Activated CD4-positive, alpha-beta memory T cell treated with anti-CD3 and anti-CD28 coated beads for 36 hours (primary cell): Measurements from ENCODE around the gene PDE6A. TPM values are rescaled to one million over a fixed set of nuclear protein-coding genes. Genes with fewer than 3 reads are reported as not detected.

Source experiments
- CTCF ChIA-PET: fragments of 350-600 bp; sonication (Branson Sonifier 250); formaldehyde crosslinking; loops from one replicate; lab custom pipeline; 2021; ENCODE audit warnings: antibody characterized with exemption, inconsistent platforms; lab: Charles Lee
- POLR2A ChIA-PET: fragments of 350-600 bp; sonication (Branson Sonifier 250); formaldehyde crosslinking; loops from one replicate; lab custom pipeline; 2021; ENCODE audit warnings: antibody characterized with exemption; lab: Charles Lee
- DNase-seq: peaks from one replicate; pipeline ENCODE4 v3.0.0-alpha.2; 2020
- H3K27ac Mint-ChIP-seq: one replicate; pipeline ENCODE4 v1.8.0; 2021; ENCODE audit warnings: mixed read lengths
- H3K27me3 Mint-ChIP-seq: one replicate; pipeline ENCODE4 v1.8.0; 2021; ENCODE audit warnings: mixed read lengths
- H3K36me3 Mint-ChIP-seq: one replicate; pipeline ENCODE4 v1.8.0; 2021; ENCODE audit warnings: mixed read lengths
- H3K4me1 Mint-ChIP-seq: one replicate; pipeline ENCODE4 v1.8.0; 2021; ENCODE audit warnings: low read depth, mixed read lengths
- H3K4me3 Mint-ChIP-seq: one replicate; pipeline ENCODE4 v1.8.0; 2021; ENCODE audit warnings: mild to moderate bottlenecking, mixed read lengths
- H3K9me3 Mint-ChIP-seq: one replicate; pipeline ENCODE4 v1.8.0; 2021; ENCODE audit warnings: mixed read lengths
- intact Hi-C: fragments of 100-400 bp; cut with micrococcal nuclease; formaldehyde crosslinking; loops from one replicate; pipeline ENCODE4 v1.15.1; 2023
- total RNA-seq, 2 experiments: library from RNA; stranded (reverse); gene quantifications; one replicate each; pipeline ENCODE4 v1.2.3, GENCODE V29; 2021

PDE6A gene
- total RNA-seq, 2 experiments from 2014 or later: not detected

DNA sequence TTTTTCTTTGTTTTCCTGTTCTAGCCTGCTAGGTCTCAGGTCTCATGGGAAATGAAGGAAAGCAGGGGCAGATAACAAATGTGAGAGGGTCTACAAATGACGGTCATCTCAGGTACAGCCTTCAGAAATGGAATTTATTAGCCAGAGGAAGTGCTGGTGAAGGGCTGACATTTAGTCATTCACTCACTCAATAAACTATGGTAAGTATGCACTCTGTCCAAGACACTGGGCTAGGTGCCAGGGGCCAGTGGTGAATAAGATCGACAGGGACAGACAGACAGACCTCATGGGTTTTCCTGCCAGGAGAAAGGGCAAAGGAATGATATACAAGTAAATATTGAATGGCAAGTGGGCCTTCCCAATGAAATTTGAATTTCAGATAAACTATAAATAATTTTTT is 6.3 kb downstream of the PDE6A start:
- ChIA-PET POLR2A (no interaction called here), CTCF (no interaction called here)
- H3K36me3 Mint-ChIP-seq: no peaks in the 10 kb centered on the region
- intact Hi-C loops: no loop called here
- peaks cover 4% of the 10 kb centered on the region for H3K27me3 Mint-ChIP-seq
- no peak overlapping the region for H3K27ac Mint-ChIP-seq
- DNase-seq: no peak
- H3K4me3 Mint-ChIP-seq: no peak overlapping the region
- peaks cover 9% of the 10 kb centered on the region for H3K4me1 Mint-ChIP-seq
- no peaks in the 10 kb centered on the region for H3K9me3 Mint-ChIP-seq

DNA sequence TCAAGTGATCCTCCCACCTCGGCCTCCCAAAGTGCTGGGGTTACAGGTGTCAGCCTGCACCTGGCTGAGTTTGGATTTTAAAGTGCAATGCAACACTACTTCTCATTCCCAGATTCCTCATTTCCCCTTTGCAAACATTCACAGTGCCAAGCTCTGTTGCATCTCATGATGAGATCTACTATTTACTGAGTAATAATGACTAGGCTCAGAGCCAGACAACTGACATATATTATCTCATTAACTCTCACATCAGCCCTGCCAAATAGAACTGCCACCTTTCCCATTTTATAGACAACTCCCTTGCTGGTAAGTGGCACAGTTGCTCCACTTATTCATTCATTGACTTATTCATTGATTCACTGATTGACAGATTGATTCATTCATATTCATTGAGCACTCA is 7.0 kb downstream of the PDE6A start:
- H3K4me1 Mint-ChIP-seq: peaks cover 9% of the 10 kb centered on the region
- CTCF ChIA-PET: interaction anchor here (2.5 kb wide), 1 partner anchor 21 kb away, joined by 12 read pairs; no protein-coding TSS in a partner anchor
- POLR2A ChIA-PET: no interaction called here

DNA sequence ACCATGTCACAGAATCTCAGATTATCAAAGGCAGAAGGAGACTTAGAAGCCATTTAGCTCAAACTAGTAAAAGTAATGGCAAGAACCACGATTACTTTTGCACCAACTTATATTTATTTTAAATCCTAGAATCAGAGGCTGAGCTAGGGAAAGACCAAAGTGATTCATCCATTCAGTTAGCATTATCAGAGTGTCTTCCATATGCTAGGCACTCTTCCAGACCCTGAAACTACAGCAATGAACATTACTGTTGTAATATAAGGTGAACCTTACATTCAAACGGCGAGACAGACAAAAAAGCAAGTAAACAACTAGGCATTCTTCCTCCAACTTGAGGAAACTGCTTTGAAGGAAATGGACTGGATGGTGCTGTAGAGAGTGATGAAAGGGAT is 7.9 kb downstream of the PDE6A start:
- H3K36me3 Mint-ChIP-seq: no peaks in the 10 kb centered on the region
- no peak for DNase-seq
- H3K4me1 Mint-ChIP-seq: peaks cover 9% of the 10 kb centered on the region
- H3K27me3 Mint-ChIP-seq: peaks cover 12% of the 10 kb centered on the region
- CTCF ChIA-PET: interaction anchor here (1.1 to 2.5 kb wide), 3 partner anchors 22 to 299 kb away, joined by 4 to 12 read pairs (median 6); no protein-coding TSS in a partner anchor
- no peak overlapping the region for H3K4me3 Mint-ChIP-seq
- no peaks in the 10 kb centered on the region for H3K9me3 Mint-ChIP-seq
- intact Hi-C loops: no loop called here
- POLR2A ChIA-PET: no interaction called here
- H3K27ac Mint-ChIP-seq: no peak overlapping the region

More for the DNA sequence above, 7.0 kb downstream of the PDE6A start:
- intact Hi-C loops: no loop called here
- peaks cover 4% of the 10 kb centered on the region for H3K27me3 Mint-ChIP-seq
- no peaks in the 10 kb centered on the region for H3K36me3 Mint-ChIP-seq
- H3K9me3 Mint-ChIP-seq: no peaks in the 10 kb centered on the region
- no peak overlapping the region for H3K27ac Mint-ChIP-seq
- H3K4me3 Mint-ChIP-seq: no peak overlapping the region
- no peak for DNase-seq

DNA sequence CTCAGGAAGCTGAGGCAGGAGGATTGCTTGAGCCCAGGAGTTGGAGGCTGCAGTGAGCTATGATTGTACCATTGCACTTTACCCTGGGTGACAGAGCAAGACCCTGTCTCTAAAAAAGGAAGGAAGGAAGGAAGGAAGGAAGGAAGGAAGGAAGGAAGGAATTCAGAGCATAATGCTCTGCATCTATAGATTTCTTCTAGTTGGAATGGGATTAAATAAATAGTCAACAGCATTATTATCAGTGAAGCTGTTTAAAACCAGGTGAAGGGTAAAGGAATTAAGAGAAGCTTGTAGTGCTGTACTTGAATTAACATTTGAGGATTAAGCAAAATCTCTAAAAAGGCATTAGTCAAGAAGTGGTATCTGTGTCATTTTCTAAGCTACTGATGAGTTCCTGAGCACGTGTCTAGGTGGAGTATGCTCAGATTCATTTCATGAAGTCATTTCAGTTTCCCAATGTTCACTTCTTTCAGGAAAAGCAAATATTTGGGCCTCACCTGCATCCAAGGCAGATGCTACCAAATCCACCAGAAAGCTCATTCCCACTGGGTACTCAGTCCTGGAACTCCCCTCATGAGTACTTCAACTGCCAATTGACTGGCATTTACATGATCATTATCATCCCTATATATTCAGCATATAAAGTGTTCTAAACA is 8.4 kb downstream of the PDE6A start:
- Mint-ChIP-seq H3K4me1 (peaks cover 9% of the 10 kb centered on the region), H3K9me3 (no peaks in the 10 kb centered on the region), H3K27me3 (peaks cover 14% of the 10 kb centered on the region), H3K4me3 (no peak overlapping the region), H3K27ac (no peak overlapping the region), H3K36me3 (no peaks in the 10 kb centered on the region)
- CTCF ChIA-PET: interaction anchor here (1.1 to 2.5 kb wide), 3 partner anchors 23 to 299 kb away, joined by 4 to 12 read pairs (median 6); no protein-coding TSS in a partner anchor
- POLR2A ChIA-PET: no interaction called here
- no peak for DNase-seq
- intact Hi-C loops: no loop called here

DNA sequence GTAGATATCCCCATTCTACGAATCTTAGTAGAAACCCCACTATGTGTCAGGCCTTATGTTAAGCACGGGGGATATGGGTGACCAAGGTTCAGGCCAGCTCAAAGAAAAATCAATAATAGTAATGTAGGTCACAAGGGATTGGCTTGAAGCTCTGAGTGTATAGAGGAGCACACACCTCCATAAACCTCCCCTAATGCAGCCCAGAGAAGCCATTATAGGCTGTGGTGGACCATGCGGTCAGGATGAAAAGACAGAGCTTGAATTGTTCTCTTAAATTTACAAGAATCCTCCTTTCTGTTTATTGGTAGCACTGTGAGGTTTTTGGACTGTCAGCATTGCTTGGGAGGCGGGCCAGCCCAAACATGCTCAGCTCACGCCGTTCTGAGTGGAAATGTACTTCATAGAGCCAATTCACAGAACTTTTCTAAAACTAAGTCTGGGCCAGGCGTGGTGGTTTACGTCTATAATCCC is 9.1 kb downstream of the PDE6A start:
- ChIA-PET CTCF (interaction anchor here (1.6 to 2.5 kb wide), 2 partner anchors 24 to 55 kb away, joined by 6 to 12 read pairs; no protein-coding TSS in a partner anchor), POLR2A (no interaction called here)
- intact Hi-C loops: no loop called here
- Mint-ChIP-seq H3K9me3 (no peaks in the 10 kb centered on the region), H3K4me3 (no peak overlapping the region), H3K4me1 (peaks cover 14% of the 10 kb centered on the region), H3K27ac (no peak overlapping the region), H3K36me3 (no peaks in the 10 kb centered on the region), H3K27me3 (peaks cover 19% of the 10 kb centered on the region)
- no peak for DNase-seq

DNA sequence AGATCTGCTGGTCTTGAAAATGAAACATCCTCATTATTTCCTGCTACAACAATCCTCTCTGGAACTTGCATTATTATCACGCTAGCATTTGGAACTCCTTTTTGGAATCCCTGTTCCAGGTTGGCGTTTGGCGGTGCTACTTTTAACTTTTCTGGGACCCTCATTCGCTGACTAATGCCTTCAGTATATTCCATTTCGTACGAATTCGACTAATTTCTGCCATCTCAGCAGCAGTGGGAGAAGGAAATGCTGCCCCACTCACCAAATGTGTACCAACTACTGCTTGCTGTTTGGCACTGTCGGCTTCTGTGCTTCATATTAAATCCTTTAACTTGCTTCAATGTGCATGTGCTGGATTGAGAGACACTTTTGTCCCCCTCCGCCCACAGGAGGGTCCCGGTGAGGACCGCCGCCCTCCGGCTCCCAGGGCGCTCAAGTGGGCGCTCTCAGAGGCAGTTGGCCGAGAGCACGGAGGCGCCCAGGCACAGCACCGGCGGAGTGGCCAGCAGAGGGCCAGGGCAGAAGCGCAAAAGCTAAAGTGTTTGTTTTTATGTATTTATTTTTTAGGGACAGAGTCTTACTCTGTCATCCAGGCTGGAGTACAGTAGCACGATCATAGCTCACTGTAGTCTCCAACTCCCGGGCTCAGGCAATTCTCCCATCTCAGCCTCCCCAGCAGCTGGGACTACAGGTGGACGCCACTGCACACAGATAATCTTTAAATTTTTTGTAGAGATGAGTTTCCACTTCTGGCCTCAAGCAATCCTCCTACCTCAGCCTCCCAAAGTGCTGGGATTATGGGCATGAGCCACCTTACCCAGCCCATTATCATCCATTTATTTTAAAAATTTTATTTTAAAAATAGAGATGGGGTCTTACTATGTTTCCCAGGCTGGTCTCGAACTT is 11.9 kb downstream of the PDE6A start:
- no peak overlapping the region for H3K4me3 Mint-ChIP-seq
- POLR2A ChIA-PET: no interaction called here

DNA sequence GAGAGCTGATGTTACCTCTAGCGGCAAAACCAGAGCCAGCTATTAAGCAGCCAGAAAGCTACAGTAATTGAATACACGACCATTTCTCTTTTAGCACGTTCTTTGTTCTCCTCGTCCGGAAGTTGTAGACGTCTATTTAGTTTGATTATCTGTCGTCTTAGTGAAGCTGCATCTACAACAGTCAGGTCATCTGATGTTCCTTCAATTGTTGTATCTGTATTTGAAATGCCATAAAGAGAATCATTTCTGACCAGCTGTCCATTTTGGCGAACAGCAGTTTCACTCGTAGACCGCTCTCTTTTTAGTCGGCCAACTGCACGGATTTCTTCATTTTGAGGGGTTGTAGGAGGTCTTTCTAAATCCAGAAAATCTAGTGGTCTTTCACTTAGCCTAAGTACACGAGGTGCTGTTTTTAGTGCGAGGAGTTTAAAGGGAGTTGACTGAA is 12.6 kb downstream of the PDE6A start:
- intact Hi-C loops: no loop called here
- peaks cover 20% of the 10 kb centered on the region for H3K27me3 Mint-ChIP-seq
- no peak overlapping the region for H3K27ac Mint-ChIP-seq
- ChIA-PET POLR2A (no interaction called here), CTCF (no interaction called here)
- H3K36me3 Mint-ChIP-seq: no peaks in the 10 kb centered on the region
- no peaks in the 10 kb centered on the region for H3K9me3 Mint-ChIP-seq
- no peak for DNase-seq
- H3K4me1 Mint-ChIP-seq: peaks cover 5% of the 10 kb centered on the region
- H3K4me3 Mint-ChIP-seq: no peak overlapping the region

More for the DNA sequence above, 11.9 kb downstream of the PDE6A start:
- intact Hi-C loops: no loop called here
- Mint-ChIP-seq H3K36me3 (no peaks in the 10 kb centered on the region), H3K27me3 (peaks cover 21% of the 10 kb centered on the region), H3K4me1 (peaks cover 5% of the 10 kb centered on the region), H3K27ac (no peak overlapping the region), H3K9me3 (no peaks in the 10 kb centered on the region)
- CTCF ChIA-PET: interaction anchor here (1.0 kb wide), 1 partner anchor 98 kb away, joined by 3 read pairs; no protein-coding TSS in a partner anchor
- DNase-seq: no peak

DNA sequence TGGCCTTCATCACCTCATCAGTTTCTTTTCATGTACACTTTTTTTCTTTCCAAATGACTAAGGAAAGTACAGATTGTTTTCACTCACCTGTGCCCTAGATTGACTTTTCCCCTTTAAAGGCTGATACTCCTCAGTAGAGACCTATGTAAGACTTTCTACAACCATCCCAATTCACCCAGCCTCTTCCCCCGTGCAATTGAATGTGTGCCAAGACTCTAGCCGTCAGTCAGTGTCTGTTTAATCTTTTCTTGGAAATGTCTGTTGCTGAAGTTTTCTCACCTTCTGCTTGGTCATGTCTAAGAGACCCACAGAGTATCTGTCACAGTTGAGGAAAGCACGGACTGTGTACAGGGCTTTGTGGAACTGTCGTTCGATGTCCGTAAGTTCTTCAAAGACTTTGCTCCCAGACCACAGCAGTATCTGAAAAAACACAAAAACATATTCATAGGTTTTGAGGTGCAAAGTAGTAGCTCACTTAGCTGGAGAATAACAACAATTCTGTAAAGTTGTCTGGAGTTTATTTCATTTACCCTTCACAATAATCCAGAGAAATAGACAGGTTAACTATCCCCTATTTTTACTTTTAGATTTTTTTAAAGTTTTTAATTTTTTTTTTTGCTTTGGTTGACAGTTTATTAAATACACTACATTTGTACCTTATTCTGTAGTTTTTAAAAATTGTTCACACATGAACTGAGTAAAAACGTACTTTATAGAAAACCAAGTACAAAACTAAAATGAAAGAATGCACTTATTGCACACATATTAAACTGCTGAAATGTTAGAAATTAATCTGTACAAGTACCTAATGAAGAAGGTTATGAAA is 13.6 kb downstream of the PDE6A start:
- H3K9me3 Mint-ChIP-seq: no peaks in the 10 kb centered on the region
- ChIA-PET CTCF (interaction anchor here (1.1 kb wide), 1 partner anchor 78 kb away, joined by 4 read pairs; no protein-coding TSS in a partner anchor), POLR2A (no interaction called here)
- H3K27ac Mint-ChIP-seq: no peak overlapping the region
- no peak for DNase-seq
- peaks cover 17% of the 10 kb centered on the region for H3K27me3 Mint-ChIP-seq
- no peak overlapping the region for H3K4me3 Mint-ChIP-seq
- intact Hi-C loops: no loop called here
- peaks cover 5% of the 10 kb centered on the region for H3K4me1 Mint-ChIP-seq
- H3K36me3 Mint-ChIP-seq: no peaks in the 10 kb centered on the region

DNA sequence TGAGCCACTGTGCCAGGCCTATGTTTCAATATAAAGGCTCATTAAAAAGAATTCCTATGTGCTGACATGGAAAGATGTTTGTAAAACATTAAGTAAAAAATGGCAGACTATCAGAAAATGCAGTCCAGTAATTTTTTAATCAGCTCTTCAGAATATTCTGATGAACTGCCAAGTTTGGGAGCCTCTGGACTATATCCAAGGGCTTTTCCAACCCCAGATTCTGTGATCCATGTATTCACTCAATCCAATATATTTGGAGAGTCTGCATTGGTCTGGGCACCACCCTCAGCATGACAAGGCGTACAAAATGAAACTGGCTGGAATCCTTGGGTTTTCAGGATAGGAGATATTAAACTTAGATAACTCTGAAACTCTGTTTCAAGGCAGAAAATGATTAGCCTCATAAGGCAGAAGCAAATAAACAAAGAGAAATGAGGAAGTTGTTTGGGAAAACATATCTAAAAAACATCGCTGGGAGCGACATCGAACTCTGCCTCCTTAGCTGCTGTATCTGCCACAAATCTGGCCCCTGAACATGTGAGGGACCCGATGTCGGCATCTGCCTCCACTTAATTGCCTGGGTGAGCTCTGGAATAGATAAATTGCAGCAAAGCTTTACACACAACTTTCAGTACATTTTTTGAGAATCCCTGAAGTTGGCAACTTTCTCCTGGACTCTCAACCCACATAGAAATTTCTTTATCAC is 14.4 kb downstream of the PDE6A start:
- DNase-seq: no peak
- no peak overlapping the region for H3K4me3 Mint-ChIP-seq
- H3K27ac Mint-ChIP-seq: no peak overlapping the region
- no peaks in the 10 kb centered on the region for H3K9me3 Mint-ChIP-seq
- H3K4me1 Mint-ChIP-seq: peaks cover 5% of the 10 kb centered on the region
- intact Hi-C loops: no loop called here
- peaks cover 17% of the 10 kb centered on the region for H3K27me3 Mint-ChIP-seq
- ChIA-PET POLR2A (no interaction called here), CTCF (interaction anchor here (1.1 kb wide), 1 partner anchor 77 kb away, joined by 4 read pairs; no protein-coding TSS in a partner anchor)
- no peaks in the 10 kb centered on the region for H3K36me3 Mint-ChIP-seq

DNA sequence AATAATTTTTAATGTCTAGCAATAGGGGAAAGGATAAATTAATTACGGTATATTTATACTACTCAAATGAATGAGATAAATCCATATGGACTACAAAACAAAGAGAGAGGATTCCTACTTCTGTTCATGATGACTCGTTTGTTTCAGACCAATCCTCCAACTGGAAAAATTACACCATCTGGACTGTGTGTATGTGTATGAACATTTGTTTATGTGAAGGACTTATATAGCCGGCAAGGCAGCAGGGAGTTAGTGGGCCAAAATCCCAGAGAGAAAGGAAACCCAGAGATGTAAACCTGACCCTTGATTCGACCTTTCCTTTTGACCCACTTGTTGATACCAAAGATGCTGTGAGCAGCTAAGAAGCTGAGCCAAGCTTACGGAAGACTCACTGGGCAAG is 20.1 kb downstream of the PDE6A start:
- intact Hi-C loops: no loop called here
- Mint-ChIP-seq H3K27ac (no peak overlapping the region), H3K9me3 (no peaks in the 10 kb centered on the region), H3K36me3 (no peaks in the 10 kb centered on the region), H3K4me3 (no peak overlapping the region), H3K27me3 (peaks cover 6% of the 10 kb centered on the region), H3K4me1 (no peaks in the 10 kb centered on the region)
- CTCF ChIA-PET: no interaction called here
- DNase-seq: no peak
- POLR2A ChIA-PET: no interaction called here

DNA sequence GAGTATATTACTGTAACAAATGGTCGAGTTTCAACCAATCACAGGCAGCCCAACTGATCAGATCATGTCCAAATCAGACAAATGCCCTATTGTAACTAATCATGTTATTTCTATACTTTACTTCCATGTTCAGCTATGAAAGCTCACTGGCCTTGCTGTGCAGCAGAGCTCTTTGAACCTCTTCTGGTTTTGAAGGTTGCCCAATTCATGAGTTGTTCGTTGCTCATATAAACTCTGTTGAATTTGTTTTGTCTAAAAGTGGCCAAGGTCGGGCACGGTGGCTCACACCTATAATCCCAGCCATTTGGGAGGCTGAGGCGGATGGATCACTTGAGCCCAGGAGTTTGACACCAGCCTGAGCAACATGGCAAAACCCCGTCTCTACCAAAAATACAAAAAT is 21.6 kb downstream of the PDE6A start:
- H3K4me3 Mint-ChIP-seq: no peak overlapping the region
- no peaks in the 10 kb centered on the region for H3K4me1 Mint-ChIP-seq
- H3K36me3 Mint-ChIP-seq: no peaks in the 10 kb centered on the region
- peaks cover 6% of the 10 kb centered on the region for H3K27me3 Mint-ChIP-seq
- intact Hi-C loops: no loop called here
- ChIA-PET CTCF (no interaction called here), POLR2A (no interaction called here)
- H3K9me3 Mint-ChIP-seq: no peaks in the 10 kb centered on the region
- DNase-seq: no peak
- no peak overlapping the region for H3K27ac Mint-ChIP-seq
